Neural progenitor cell (in vitro differentiated cells): Measurements from ENCODE around the gene ACKR3.

Experiments
- CTCF ChIP-seq: fragments of 200-600 bp; sonication (generic); IDR thresholded peaks from 2 replicates; pipeline ENCODE4 v1.5.1; 2017; ENCODE audit warnings: antibody characterized with exemption, mild to moderate bottlenecking
- EZH2phosphoT487 ChIP-seq: fragments of 200-600 bp; sonication (generic); IDR thresholded peaks from 2 replicates; pipeline ENCODE4 v1.6.1; 2017; ENCODE audit warnings: antibody characterized with exemption

GRCh38 chr2:236623816-236624215, 54.2 kb downstream of the ACKR3 start:
- peak; percentile 16 for TF ChIP-seq CTCF
- no peak for TF ChIP-seq EZH2phosphoT487
